ENCODE measurements around the gene PHKG1. TPM values are rescaled to one million over a fixed set of nuclear protein-coding genes. Genes with fewer than 3 reads are reported as not detected.
"Not testable (repeated sequence)": the region's sequence is repeated elsewhere in the genome, so short reads cannot be mapped to it uniquely, and the experiment has no call there.

Gene PHKG1
- total RNA-seq, 1 donor from 2014 or later, result 0.99 TPM

DNA sequence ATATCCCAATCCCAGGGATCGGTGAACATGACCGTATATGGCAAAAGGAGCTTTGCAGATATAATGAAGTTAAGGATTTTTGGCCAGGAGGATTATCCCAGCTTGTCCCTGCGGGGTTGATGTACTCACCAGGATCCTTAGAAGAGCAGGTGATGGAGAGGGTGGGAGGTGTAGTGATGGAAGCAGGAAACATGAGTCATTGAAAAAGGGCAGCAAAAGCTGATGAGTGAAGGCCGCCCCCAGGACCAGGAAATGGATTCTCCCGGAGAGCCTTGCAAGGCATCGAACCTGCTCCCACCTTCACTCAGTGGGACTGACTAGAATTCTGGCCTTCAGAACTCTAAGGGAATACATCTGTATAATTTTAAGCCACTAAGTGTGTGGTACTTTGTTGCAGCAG is 28.7 kb upstream of the PHKG1 start:
- no peak overlapping the region for H3K4me3 Mint-ChIP-seq (ENCODE audit: unreplicated experiment)
- no peak for DNase-seq (ENCODE audit: extremely low spot score, unreplicated experiment)
- no peaks in the 10 kb centered on the region for H3K4me1 Mint-ChIP-seq (ENCODE audit: unreplicated experiment)
- H3K27me3 Mint-ChIP-seq (ENCODE audit: unreplicated experiment), result no peaks in the 10 kb centered on the region
- no peaks in the 10 kb centered on the region for H3K36me3 Mint-ChIP-seq (ENCODE audit: unreplicated experiment)
- TF ChIP-seq, protein P1, sequence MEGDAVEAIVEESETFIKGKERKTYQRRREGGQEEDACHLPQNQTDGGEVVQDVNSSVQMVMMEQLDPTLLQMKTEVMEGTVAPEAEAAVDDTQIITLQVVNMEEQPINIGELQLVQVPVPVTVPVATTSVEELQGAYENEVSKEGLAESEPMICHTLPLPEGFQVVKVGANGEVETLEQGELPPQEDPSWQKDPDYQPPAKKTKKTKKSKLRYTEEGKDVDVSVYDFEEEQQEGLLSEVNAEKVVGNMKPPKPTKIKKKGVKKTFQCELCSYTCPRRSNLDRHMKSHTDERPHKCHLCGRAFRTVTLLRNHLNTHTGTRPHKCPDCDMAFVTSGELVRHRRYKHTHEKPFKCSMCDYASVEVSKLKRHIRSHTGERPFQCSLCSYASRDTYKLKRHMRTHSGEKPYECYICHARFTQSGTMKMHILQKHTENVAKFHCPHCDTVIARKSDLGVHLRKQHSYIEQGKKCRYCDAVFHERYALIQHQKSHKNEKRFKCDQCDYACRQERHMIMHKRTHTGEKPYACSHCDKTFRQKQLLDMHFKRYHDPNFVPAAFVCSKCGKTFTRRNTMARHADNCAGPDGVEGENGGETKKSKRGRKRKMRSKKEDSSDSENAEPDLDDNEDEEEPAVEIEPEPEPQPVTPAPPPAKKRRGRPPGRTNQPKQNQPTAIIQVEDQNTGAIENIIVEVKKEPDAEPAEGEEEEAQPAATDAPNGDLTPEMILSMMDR (IDR thresholded peaks at IDR 0.05), result no peak
- H3K27ac Mint-ChIP-seq (ENCODE audit: unreplicated experiment), result no peak overlapping the region
- no peaks in the 10 kb centered on the region for H3K9me3 Mint-ChIP-seq (ENCODE audit: unreplicated experiment)

DNA sequence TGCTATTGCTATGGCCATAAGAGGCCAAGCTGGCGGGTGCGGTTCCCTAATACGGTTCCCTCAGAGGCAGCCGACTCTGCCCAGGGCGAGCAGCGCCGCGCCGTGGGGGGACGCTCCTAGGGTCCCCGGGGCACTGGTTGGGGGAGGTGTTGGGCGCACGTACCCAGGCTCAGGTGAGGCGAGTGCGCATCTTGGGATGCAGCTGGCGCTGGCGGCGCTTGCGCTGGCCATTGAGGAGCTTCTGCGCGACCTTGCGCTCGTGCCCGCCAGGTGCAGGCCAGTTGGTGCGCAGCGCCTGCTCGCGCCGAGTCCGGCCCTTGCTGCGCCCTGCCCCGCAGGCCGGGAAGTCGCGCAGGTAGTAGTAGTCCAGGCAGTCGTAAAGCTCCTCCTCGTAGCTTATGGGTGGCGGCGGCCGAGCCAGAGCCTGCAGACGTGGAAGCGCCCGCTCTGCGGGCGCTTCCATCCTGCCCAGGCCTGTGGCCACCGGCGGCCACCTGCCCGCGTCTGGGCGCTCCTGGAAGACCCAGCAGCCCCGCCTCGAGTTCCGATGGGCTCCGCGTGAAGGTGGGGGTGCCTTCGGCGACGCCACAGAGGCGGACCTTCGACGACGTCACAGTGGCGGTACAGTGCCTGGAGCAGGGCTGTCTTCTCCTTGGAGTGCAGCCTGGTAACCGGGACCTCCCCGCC is 23.2 kb upstream of the PHKG1 start, which contains the start of gene NUPR2:
NUPR2 (minus strand) TSS at position 566 of the 687 bp plus-strand sequence; CDS start at position 463, 103 bp downstream.
- H3K4me1 Mint-ChIP-seq (ENCODE audit: unreplicated experiment), result no peaks in the 10 kb centered on the region
- TF ChIP-seq, protein P1 (IDR thresholded peaks at IDR 0.05), result no peak
- no peak for DNase-seq (ENCODE audit: extremely low spot score, unreplicated experiment)
- no peak within 1 kb of the TSS for H3K27ac Mint-ChIP-seq (ENCODE audit: unreplicated experiment)
- no peaks in the 10 kb centered on the region for H3K36me3 Mint-ChIP-seq (ENCODE audit: unreplicated experiment)
- no peak within 1 kb of the TSS for H3K4me3 Mint-ChIP-seq (ENCODE audit: unreplicated experiment)
- no peaks in the 10 kb centered on the region for H3K9me3 Mint-ChIP-seq (ENCODE audit: unreplicated experiment)
- H3K27me3 Mint-ChIP-seq (ENCODE audit: unreplicated experiment), result no peaks in the 10 kb centered on the region

DNA sequence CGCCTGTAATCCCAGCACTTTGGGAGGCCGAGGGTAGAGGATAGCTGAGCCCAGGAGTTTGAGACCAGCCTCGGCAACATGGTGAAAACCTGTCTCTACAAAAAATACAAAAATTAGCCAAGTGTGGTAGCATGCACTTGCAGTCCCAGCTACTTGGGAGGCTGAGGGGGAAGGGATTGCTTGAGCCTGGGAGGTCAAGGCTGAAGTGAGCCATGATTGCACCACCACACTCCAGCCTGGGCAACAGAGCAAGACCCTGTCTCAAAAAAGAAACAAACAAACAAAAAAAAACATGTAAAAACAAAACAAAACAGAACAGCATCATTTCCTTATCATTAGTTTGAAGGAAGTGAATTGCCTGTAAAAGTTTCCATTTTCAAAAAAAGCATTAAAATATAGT is 19.5 kb upstream of the PHKG1 start:
- not testable (repeated sequence) for H3K36me3 Mint-ChIP-seq (ENCODE audit: unreplicated experiment); H3K27me3 Mint-ChIP-seq (ENCODE audit: unreplicated experiment); DNase-seq (ENCODE audit: extremely low spot score, unreplicated experiment); H3K9me3 Mint-ChIP-seq (ENCODE audit: unreplicated experiment); H3K27ac Mint-ChIP-seq (ENCODE audit: unreplicated experiment); H3K4me1 Mint-ChIP-seq (ENCODE audit: unreplicated experiment); H3K4me3 Mint-ChIP-seq (ENCODE audit: unreplicated experiment)

DNA sequence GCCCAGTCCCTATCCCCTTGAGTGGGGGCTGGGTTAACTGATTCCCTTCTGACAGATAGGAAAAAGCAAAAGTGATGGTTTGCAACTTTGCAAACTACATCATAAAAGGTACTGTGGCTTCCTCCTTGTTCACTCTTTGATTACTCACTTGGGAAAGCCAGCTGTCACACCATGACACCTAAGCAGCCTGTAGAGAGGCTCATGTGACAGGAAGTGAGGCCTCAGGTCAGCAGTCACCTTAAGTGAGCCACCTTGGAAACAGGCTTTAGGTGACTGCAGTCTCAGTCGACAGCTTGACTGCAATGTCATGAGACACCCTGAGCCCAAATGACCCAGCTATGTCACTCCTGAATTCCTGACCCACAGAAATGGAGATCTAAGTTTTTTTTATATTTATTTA is 17.9 kb upstream of the PHKG1 start:
- Mint-ChIP-seq H3K27me3 (ENCODE audit: unreplicated experiment) (peaks cover 5% of the 10 kb centered on the region), H3K27ac (ENCODE audit: unreplicated experiment) (no peak overlapping the region), H3K4me1 (ENCODE audit: unreplicated experiment) (peaks cover 12% of the 10 kb centered on the region), H3K36me3 (ENCODE audit: unreplicated experiment) (no peaks in the 10 kb centered on the region), H3K9me3 (ENCODE audit: unreplicated experiment) (no peaks in the 10 kb centered on the region), H3K4me3 (ENCODE audit: unreplicated experiment) (no peak overlapping the region)
- DNase-seq (ENCODE audit: extremely low spot score, unreplicated experiment), result no peak
- TF ChIP-seq, protein P1 (IDR thresholded peaks at IDR 0.05), result no peak

DNA sequence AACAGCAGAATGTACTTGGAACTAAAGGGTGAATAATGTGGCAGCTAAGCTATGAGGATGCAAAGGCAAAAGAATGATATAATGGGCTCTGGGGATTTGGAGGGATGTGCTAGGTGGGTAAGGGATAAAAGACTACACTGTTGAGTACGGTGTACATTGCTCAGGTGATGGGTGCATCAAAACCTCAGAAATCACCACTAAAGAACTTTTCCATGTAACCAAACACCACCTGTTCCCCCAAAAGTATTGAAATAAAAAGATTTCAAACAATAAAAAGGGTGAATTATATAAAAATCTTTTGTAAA is 15.2 kb upstream of the PHKG1 start:
- TF ChIP-seq, protein P1 (IDR thresholded peaks at IDR 0.05), result no peak
- H3K36me3 Mint-ChIP-seq (ENCODE audit: unreplicated experiment), result peaks cover 5% of the 10 kb centered on the region
- H3K4me3 Mint-ChIP-seq (ENCODE audit: unreplicated experiment), result no peak overlapping the region
- H3K4me1 Mint-ChIP-seq (ENCODE audit: unreplicated experiment), result peaks cover 23% of the 10 kb centered on the region
- H3K27me3 Mint-ChIP-seq (ENCODE audit: unreplicated experiment), result peaks cover 5% of the 10 kb centered on the region
- no peak overlapping the region for H3K27ac Mint-ChIP-seq (ENCODE audit: unreplicated experiment)
- no peaks in the 10 kb centered on the region for H3K9me3 Mint-ChIP-seq (ENCODE audit: unreplicated experiment)
- no peak for DNase-seq (ENCODE audit: extremely low spot score, unreplicated experiment)
